ENCODE measurements around the gene SCYGR3. TPM values are rescaled to one million over a fixed set of nuclear protein-coding genes. Genes with fewer than 3 reads are reported as not detected.
A peak's percentile ranks its signal among the peaks of the same experiment; 100 is the strongest.

SCYGR3 gene
- total and polyA plus RNA-seq, 4 donors, result not detected

GRCh38 chr2:227608561-227609338, 5.9 kb downstream of the SCYGR3 start:
- H3K27me3 ChIP-seq (ENCODE audit: control insufficient read depth in 3 of 3, insufficient read depth in 3 of 3, low read length in 2 of 3), result no peaks in the 10 kb centered on the region
- no peak for ATAC-seq (ENCODE audit: insufficient read depth, low FRiP score)

GRCh38 chr2:227607941-227608340, 6.7 kb downstream of the SCYGR3 start:
- TF ChIP-seq CTCF (IDR thresholded peaks at IDR 0.05; ENCODE audit: control extremely low read depth, extremely low read depth), result no peak
- 38 to 52% methylated on average over 3 of the region's 3 CpGs for WGBS, 2 donors
- H3K4me1 ChIP-seq (ENCODE audit: control insufficient read depth in 5 of 5, insufficient read depth in 5 of 5, low read length in 5 of 5), result peaks cover 0 to 4% (median 2%) of the 10 kb centered on the region in 5 donors
- no peaks in the 10 kb centered on the region for H3K36me3 ChIP-seq (ENCODE audit: control insufficient read depth in 4 of 4, insufficient read depth in 4 of 4, low read length in 4 of 4)
- no peak overlapping the region for H3K9ac ChIP-seq (ENCODE audit: insufficient read depth in 1 of 2, low read length in 2 of 2)
- ATAC-seq (ENCODE audit: insufficient read depth, low FRiP score) (no peak), DNase-seq (no peak)
- no peak overlapping the region for H3K27ac ChIP-seq (ENCODE audit: low read depth in 1 of 2, low read length in 1 of 2)
- H3K9me3 ChIP-seq (ENCODE audit: control insufficient read depth in 4 of 4, insufficient read depth in 3 of 4, low read length in 3 of 4), result no peaks in the 10 kb centered on the region
- no peaks in the 10 kb centered on the region for H3K27me3 ChIP-seq (ENCODE audit: control insufficient read depth in 3 of 3, insufficient read depth in 3 of 3, low read length in 2 of 3)
- H3K4me3 ChIP-seq, result no peak overlapping the region

More at GRCh38 chr2:227608561-227609338, 5.9 kb downstream of the SCYGR3 start:
- Histone ChIP-seq H3K4me1 (ENCODE audit: control insufficient read depth in 5 of 5, insufficient read depth in 5 of 5, low read length in 5 of 5) (peaks cover 0 to 4% (median 2%) of the 10 kb centered on the region in 5 donors), H3K36me3 (ENCODE audit: control insufficient read depth in 4 of 4, insufficient read depth in 4 of 4, low read length in 4 of 4) (no peaks in the 10 kb centered on the region), H3K9me3 (ENCODE audit: control insufficient read depth in 4 of 4, insufficient read depth in 3 of 4, low read length in 3 of 4) (no peaks in the 10 kb centered on the region), H3K4me3 (no peak overlapping the region), H3K9ac (ENCODE audit: insufficient read depth in 1 of 2, low read length in 2 of 2) (no peak overlapping the region), H3K27ac (ENCODE audit: low read depth in 1 of 2, low read length in 1 of 2) (no peak overlapping the region)
- 38 to 51% methylated on average over 15 to 16 of the region's 16 CpGs for WGBS, 2 donors
- no peak for TF ChIP-seq CTCF (IDR thresholded peaks at IDR 0.05; ENCODE audit: control extremely low read depth, extremely low read depth)
- peak in 2 of 3 donors; percentile 21 to 59 for DNase-seq

- H3K4me1 ChIP-seq (ENCODE audit: control insufficient read depth in 5 of 5, insufficient read depth in 5 of 5, low read length in 5 of 5), result peaks cover 0 to 4% (median 2%) of the 10 kb centered on the region in 5 donors
- no peak for TF ChIP-seq CTCF (IDR thresholded peaks at IDR 0.05; ENCODE audit: control extremely low read depth, extremely low read depth)
- no peak overlapping the region for H3K27ac ChIP-seq (ENCODE audit: low read depth in 1 of 2, low read length in 1 of 2)
- no peaks in the 10 kb centered on the region for H3K27me3 ChIP-seq (ENCODE audit: control insufficient read depth in 3 of 3, insufficient read depth in 3 of 3, low read length in 2 of 3)
- no peak overlapping the region for H3K4me3 ChIP-seq
- WGBS, 2 donors, result 76 to 95% methylated on average over 1 of the region's 1 CpG
- no peaks in the 10 kb centered on the region for H3K9me3 ChIP-seq (ENCODE audit: control insufficient read depth in 4 of 4, insufficient read depth in 3 of 4, low read length in 3 of 4)
- H3K9ac ChIP-seq (ENCODE audit: insufficient read depth in 1 of 2, low read length in 2 of 2), result no peak overlapping the region
- DNase-seq (no peak), ATAC-seq (ENCODE audit: insufficient read depth, low FRiP score) (no peak)
- H3K36me3 ChIP-seq (ENCODE audit: control insufficient read depth in 4 of 4, insufficient read depth in 4 of 4, low read length in 4 of 4), result no peaks in the 10 kb centered on the region
Measured at GRCh38 chr2:227606476-227606875, 8.2 kb downstream of the SCYGR3 start.
